Measurements from ENCODE around the gene RECK.

DNA sequence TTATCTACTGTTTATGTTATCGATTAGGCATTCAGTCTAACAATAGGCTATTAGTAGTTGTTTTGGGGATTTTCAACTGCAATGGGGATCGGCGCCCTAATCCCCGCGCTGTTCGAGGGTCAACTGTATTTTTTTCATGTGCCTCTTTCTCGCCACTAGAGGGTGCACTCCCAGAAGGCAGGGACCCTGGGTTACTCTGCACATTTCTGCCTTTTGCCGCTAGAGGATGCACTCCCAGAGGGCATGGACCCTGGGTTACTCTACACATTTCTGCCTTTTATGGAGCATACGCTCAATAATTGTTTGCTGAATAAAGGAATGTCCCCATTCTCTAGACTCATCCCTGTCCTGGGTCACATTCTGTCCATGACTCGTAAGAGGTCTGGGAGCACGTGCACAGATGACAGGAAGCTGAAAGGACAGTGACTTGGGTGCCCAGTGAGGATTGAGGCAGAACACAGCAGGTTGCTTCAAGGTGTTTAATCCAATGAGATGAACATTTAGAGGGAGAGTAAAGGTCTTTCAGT is 27.9 kb upstream of the RECK start:
- TF ChIP-seq, protein P1, sequence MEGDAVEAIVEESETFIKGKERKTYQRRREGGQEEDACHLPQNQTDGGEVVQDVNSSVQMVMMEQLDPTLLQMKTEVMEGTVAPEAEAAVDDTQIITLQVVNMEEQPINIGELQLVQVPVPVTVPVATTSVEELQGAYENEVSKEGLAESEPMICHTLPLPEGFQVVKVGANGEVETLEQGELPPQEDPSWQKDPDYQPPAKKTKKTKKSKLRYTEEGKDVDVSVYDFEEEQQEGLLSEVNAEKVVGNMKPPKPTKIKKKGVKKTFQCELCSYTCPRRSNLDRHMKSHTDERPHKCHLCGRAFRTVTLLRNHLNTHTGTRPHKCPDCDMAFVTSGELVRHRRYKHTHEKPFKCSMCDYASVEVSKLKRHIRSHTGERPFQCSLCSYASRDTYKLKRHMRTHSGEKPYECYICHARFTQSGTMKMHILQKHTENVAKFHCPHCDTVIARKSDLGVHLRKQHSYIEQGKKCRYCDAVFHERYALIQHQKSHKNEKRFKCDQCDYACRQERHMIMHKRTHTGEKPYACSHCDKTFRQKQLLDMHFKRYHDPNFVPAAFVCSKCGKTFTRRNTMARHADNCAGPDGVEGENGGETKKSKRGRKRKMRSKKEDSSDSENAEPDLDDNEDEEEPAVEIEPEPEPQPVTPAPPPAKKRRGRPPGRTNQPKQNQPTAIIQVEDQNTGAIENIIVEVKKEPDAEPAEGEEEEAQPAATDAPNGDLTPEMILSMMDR (conservative IDR thresholded peaks at IDR 0.05; ENCODE audit: low read depth, low read length), result peak; percentile 98
- TF ChIP-seq EZH2 (IDR thresholded peaks at IDR 0.05; ENCODE audit: low read length, unreplicated experiment) (no peak), EZH2phosphoT487 (IDR thresholded peaks at IDR 0.05; ENCODE audit: borderline replicate concordance, low read length) (no peak)

Data from PC-3 (cell line).